Stimulated activated CD8-positive, alpha-beta memory T cell treated with anti-CD3 and anti-CD28 coated beads, Interleukin-4, amount 100 ng/mL, for 24 hours (primary cell): ENCODE measurements around the gene NAA80.

ENCODE experiments used
- DNase-seq: peaks from one replicate; pipeline ENCODE4 v3.0.0-alpha.2; 2020; ENCODE audit warnings: low read depth

The NAA80 gene

GRCh38 chr3:50327943-50328691 is 28.9 kb upstream of the NAA80 start, which contains the start of gene TUSC2:
Gene TUSC2 (minus strand): TSS chr3:50328223. CDS start chr3:50328099, 124 bp downstream.
- peak; percentile 88 for DNase-seq

- DNase-seq = no peak
These were observed 27.9 kb upstream of the NAA80 start for GRCh38 chr3:50327129-50327528.

- no peak for DNase-seq
These were observed 27.0 kb upstream of the NAA80 start for GRCh38 chr3:50326182-50326541.

GRCh38 chr3:50325497-50326181 is 26.4 kb upstream of the NAA80 start:
- DNase-seq = no peak

DNA sequence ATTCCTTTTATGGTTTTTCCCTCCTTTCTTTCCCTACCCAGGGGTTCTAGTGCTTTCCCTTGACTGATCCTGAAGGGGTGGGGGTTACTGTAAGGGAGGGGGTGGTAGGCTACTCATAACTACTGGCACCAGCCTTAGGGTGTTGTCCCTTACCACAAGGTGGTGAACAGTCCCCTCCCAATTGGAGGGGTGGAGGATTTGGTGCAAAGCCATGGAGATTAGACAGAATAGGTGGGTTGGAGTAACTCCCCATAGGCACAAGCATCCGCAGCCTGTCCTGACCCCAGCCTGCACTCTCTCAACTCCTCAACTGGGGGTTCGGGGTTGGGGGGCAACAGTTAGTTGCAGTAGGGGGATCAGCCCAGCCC is 25.9 kb upstream of the NAA80 start:
- DNase-seq = no peak

DNA sequence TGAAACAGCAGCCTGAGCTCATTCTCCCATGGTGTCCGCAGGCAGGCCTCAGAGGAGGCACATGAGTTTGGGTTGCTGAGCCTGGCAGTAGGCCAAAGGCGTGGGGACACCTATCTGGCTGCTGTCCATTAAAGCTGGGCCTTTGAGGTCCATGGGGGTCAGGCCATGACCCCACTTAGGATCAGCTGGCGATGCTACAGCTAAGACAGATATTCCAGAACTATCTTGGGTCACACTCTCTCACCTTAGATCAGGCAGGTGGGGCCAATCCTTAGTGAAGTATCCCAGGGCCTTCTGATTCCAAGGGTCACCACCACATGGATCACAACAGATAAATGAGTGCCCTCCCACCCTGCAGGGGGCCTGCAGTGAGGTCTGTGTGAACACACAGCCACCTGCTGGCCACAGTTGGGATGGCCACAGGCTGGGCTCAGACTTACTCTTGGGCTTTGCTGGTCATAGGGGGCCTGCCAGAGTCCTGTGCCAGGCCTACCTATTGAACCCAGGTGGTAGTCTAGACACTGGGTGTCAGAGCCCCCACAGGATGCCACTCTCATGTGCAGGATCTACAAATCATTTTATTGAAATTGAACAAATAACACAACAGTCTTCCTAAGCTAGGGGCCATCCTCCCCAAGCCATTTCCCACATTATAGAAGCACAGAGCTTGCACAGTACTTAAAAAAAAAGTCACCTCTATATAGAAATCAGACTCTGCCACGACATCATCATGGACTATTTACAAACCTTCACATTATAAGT is 25.3 kb upstream of the NAA80 start:
- peak; percentile 44 for DNase-seq

GRCh38 chr3:50323614-50324199 is 24.5 kb upstream of the NAA80 start:
- no peak for DNase-seq

DNA sequence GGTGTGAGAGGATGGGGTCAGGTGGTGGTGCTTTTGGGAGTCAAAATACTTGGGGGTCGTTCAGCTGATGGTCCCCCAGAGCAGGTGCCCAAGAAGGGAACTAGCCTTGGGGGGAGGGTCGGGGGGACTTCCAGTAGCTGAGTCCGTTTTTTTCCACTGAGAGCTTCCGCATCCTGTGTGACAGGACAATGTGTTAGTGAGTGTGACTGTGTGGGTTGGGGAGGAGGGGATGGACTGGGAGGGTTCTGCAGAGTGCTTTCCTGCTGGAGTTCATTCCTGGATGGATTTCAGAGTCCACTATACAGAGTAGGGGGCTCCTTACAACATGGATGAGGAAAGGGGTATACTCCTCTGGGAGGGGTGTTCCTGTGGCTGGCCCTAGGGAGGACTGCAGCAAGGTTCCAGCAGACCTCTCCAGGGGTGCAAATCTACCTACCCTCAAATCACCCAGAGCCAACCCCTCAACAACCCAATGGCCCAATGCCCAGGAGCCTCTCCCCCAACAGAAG is 23.9 kb upstream of the NAA80 start:
- DNase-seq = no peak

GRCh38 chr3:50322386-50323091 is 23.3 kb upstream of the NAA80 start, which contains the start of gene HYAL2:
Gene HYAL2 (minus strand): TSS chr3:50322745. CDS start chr3:50320489, 2,256 bp downstream.
- DNase-seq = no peak

DNA sequence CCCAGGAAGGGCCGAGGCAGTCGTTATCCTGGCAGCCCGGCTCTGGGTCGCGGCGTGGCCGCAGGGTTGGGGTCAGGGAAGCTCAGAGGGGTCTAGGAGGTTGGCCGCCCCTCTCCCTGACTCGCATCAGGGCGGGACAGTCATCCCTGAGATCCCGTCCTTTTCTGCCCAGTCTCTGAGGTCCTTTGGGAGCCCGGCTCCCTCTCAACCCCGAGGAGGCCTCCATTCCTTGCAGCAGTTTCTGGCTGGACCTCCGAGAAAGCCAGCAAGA is 22.8 kb upstream of the NAA80 start:
- no peak for DNase-seq

DNA sequence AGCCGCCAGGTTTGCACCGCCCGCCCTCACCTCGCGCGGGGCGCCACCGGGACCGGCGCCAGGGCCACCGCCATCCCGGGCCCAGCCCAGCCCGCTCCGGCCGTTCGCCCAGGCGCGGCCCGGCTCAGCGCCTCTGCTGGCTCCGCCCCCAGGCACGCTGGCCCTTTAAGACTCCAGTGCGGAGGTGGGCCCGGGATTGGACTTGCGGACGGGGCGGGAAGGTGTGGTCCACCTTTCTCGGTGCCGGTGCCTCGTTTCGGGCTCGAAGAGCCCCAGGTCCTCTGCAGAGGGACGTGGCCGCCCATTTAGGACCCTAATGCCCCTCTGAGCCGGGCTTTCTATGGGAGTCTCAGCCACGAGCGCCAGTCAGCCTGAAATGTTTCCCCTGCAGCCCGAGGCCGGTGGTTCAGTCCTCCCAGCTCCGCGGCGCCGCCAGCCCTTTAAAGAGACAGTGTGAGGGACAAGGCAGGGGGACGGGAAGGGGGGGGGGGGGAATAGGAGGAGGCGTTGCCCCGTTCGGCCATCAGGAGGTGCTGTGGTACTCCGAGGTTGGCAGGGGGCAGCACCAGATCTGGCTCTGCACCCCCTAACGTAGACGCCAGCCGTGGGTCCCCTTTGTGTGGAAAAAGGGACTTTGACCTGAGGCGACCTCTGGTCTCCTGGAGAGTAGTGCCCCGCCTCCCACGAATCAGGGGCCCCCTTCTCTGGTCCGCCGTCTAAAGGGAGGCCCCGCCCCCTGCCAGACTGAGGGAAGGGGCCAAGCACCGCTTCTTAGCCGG is 22.3 kb upstream of the NAA80 start:
- peak; percentile 75 for DNase-seq

DNA sequence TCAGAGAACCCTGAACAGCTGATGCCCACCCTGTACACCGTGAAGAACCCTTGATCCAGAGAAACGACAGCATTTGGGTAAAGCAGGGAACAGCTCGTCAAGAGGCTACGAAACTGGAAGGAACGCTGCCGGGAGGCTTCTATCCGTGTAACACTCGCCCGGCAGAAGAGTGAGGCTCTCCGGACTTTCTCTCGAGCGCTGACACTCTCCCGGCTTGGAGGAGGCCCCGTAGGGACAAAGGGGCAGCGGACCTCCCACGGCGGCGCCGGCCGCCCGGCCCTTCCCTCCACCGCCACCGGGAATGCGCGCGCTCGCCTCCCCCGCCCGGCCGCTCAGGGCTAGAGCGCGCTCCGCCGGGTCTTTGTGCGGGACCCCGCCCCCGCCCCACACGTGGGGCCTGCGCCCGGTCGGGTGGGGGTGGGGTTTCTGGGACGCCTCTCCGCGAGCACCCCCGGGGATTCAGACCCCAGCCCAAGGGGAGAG is 21.7 kb upstream of the NAA80 start:
- DNase-seq = peak; percentile 47

DNA sequence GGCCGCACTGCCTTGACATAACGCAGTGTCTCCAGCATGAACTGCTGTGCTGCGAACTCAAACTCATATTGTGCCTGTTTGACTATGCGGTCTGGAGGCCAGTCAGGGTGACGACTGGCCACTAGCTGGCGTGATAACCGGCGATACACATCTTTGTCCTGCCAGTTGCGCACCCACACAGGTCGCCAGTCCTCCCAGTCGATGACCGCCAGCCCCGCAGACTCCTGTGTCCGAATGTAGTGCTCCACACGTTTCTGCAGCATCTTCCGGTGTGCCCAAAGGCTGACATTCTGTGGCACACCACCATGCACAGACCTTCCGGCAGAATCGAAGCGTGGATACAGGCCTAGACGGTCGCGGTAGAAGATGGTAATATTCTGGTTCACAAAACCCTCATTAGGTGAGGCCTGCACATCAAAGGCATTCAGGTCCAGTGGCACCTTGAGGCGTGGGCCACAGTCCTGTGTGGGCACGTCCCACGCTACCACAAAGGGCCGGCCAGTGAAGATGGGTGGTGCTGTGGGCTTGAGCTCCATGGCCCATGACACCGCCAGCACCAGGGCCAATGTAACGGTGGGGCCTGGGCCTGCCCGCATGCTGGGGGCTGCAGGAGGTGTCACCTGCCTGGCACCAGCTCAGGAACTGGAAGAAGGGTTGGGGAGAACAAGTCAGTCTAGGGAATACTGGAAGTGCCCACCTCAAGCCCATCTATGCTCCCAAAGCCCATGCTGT is 20.9 kb upstream of the NAA80 start:
- no peak for DNase-seq

DNA sequence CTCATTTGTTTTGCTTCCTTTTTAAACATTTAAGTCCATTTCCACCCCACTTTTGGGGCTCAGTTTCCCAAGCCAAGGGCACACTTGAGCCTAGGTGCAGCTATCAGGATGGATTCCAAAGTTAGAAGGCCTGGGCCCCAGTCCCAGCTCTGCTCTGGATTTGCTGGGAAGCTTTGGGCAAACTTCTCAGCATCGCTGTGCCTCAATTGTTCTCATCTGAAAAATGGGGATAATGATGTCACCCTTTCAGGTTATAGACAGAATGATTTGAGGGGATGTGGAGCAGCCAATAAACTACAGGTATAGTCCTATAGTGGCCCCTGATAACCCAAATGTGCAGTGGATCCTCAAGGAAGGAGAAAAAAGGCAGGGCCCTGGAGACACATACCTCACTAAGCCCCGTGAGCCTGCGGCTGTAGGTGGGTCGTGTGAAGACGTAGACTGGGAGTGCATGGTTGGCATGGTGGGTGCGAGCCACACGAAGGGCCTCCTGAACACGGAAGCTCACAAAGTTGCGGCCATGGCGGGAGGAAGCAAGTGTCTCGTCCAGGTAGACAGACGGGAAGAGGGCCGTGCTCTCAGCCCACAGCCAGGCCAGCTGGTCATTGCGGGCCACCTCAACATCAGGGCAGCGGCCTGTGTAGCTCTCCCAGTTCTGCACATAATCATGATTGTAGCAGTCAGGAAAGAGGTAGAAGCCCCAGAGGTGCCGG is 20.1 kb upstream of the NAA80 start:
- DNase-seq = no peak

DNA sequence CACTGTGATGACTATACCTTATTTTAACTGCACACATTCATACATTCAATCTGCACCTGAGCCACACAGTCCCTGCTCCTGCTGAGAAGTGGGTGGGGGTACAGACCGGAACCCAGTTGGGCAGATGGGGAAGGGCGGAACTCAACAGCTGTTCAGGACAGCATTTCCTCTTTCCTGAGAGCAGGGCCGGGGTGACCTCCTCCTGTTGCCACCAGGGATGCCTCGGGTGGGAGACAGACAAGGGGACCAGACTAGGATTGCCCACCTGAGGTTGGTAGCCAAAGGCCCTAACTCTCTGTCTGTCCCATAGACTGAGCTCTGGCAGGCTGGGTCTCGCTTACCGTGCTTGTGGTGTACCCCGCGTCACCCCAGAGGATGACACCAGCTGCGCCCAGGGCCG is 19.4 kb upstream of the NAA80 start:
- no peak for DNase-seq

GRCh38 chr3:50318163-50318562 is 19.0 kb upstream of the NAA80 start:
- DNase-seq = no peak

GRCh38 chr3:50317300-50317699 is 18.1 kb upstream of the NAA80 start:
- no peak for DNase-seq

GRCh38 chr3:50316657-50317242 is 17.5 kb upstream of the NAA80 start:
- DNase-seq = peak; percentile 51

DNA sequence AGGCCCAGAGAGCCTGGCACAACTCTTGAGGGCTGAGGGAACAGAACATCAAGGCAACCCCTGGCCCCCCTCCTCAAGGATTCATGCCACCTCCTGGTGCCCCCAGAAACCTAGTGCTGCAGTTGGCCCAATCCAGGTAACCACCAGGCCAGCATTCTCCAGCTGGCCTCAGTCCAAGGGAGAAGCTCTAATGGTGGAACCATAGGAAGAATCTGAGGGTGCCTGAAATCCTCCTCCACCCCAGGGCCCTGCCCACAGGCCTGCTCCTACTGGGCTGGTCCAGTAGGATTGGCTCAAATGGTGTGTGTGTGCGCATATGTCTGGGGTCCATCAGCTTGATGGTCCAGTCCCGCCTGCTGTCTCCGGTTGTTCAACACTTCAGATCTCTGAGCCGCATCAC is 15.6 kb upstream of the NAA80 start:
- no peak for DNase-seq
